Measurements from ENCODE around the gene ARHGAP10.

The ARHGAP10 gene

DNA sequence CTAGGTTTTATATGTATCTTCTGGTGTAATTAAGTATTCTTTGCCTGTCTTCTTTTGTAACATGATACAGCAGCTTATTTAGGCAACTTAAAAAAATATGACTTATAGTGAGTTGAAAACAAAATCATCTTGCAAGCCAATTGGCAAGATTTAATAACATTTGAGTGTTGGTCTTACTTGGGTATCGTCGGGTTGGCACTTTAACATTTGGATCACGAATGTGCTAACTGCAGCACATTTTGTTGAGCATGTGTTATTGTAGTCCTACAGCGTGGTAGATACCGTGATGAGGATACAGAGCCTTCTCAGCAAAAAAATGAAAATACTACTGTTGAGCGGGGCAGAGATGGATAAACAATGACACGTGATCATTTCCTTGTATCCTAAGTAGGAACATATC, 295.3 kb downstream of the ARHGAP10 start:
- no peak for DNase-seq (ENCODE audit: low spot score)

DNA sequence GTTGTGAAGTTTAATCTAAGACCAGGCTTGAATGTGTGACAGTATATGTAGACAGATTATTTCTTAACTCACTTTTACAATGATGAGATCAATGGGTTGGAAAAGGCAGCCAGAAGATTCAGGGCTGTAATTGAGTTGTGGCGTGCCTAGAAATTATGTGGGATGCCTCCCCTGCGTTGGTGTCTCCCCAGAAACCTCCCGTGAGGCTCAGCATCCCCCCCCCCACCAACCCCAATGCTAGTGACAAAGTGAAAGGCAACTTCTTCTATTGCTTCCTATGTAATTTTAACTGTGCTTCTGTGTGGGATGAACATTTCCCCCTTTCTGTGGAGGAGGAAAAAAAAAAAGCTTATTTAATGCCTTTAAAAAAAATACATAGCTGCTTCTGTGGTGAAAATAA, 297.9 kb downstream of the ARHGAP10 start:
- DNase-seq (ENCODE audit: low spot score): no peak

DNA sequence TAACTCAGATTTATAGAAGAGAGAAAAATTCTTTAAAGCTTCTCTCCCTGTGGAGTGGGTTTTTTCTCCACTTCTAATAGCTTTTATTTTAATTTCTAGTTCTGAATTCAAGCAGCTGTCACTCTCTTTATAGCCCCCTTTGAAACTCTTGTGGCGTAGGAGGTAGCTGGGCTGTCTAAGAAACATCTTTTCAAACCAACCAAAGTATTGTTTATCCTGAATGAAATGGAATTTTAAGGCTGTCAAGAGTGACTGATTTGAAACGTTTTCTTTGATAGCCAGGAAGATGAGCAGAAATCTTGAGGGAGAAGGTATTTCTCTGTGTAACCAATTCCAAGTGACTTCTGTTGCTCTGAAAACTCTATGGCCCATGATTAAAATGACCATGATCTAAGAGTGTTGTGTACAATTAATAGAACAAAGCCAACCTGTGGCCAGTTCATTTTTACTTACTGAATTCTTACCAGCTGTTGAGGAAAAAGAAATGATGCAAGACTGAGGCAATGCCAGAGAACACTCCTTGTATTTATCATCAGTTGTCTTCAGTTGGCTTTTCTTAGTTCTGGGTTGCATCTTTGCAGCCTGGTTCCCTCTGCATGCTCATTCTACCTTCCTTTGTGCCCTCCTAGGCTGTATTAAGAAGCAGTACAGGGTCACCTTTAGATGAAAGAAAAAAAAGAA, 298.4 kb downstream of the ARHGAP10 start:
- DNase-seq (ENCODE audit: low spot score): no peak

DNA sequence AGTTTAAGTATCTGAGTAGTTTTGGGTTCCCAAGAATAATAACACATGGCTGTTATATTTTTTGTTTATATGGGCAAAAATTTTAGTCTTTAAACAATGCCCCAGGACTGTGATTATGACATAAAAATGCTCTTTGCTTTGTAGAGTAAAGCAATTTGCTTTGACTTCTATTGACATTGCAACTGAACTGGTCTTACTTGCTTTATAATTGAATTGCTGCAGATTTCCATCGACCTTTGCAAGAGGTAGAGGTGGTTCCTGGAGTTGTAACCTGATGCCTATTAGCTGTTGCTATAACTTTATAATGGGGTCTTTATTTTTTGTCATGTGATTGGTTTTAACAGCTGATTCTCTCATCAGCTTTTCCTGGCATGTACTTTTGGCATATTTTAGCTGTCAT, 302.9 kb downstream of the ARHGAP10 start:
- no peak for DNase-seq (ENCODE audit: low spot score)

DNA sequence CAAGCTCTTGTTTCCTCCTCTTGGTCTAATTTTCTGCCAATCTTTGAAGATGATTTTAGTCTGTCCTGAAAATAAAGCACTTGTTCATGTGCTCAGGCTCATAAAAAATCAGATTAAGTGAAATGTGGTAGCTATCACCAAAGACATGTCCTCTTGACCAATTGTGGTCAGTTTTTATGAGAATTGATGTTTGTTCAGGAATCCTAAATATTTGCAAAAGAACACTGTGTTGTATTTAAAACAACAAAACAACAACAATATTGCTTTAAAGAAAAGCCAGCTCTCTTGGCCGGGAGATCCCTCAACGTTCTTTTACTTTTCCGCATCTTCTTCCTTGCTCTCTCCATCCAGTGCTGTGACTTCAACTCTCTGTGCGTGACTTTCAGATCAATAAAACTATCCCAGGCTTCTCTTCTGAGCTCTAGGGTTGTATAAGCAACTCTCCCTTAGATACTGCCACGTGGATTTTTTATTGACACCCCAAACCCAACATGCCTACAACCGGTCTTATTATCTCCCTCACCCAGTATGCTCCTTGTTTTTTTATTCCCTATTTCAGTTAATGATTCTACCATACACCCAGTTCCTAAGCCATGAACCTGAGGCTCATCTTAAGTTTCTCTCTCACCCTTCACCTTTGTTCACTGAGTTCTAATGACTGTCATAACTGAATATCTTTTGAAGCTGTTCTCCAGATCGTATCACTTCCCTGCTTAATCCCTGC, 309.9 kb downstream of the ARHGAP10 start:
- DNase-seq (ENCODE audit: low spot score): no peak

DNA sequence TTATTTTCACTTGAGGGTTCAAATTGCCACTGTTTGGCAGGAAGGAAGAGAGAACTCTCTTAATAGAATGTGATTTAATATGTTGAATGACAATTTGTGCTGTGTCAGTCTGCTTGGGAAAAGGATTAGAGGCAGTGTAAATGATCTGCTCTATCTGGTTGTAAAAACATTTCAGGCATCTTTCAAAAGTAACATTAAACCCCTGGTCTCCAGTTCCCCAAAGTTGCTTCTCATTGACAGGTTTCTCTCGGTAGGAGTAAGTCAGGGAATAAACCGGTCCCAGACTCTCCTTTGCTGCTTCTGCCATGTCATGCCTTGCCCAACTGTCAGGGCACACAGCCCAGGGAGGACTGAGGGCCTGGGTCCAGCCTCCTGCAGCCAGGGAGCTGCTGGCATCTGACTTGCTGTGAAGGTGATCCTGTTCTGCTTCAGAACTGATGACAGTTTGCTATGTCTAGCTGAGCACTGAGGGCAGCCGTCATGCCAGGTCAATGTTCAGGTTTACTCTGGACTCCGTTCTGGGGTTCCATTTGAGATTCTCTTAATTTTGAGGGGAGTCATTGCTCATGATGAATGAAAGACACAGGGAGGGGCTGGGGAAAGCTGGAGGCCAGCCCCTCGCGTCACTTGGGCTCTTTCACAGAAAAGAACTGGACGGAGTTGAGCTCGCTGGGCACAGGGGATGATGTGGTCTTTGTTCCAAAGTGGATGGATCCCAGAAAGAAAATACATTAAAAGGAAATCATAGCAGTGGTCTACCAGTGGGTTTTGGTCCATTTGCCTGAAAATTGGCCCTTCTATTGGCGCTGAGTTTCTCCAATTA, 312.4 kb downstream of the ARHGAP10 start:
- DNase-seq (ENCODE audit: low spot score): no peak

DNA sequence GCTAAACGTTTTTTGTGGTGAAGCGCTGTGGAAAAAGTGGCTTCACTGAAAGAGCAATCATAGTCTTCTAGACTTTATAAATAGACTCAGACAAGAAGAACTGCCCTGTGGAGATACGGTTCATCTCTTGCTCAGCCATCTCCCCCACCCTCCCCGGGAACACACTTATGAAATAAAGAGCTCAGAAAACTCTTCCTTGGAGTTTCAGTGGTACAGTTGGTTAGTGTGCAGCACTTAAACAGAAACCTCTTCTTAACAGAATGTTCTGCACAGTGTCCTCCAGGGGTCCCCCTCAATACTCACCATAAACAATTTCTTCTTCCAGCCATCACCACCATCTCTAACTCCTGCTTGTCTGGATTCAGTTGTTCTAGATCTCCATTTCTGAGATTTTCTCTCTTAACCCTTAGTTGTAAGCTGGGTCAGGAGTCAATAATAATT, 313.0 kb downstream of the ARHGAP10 start:
- no peak for DNase-seq (ENCODE audit: low spot score)

DNA sequence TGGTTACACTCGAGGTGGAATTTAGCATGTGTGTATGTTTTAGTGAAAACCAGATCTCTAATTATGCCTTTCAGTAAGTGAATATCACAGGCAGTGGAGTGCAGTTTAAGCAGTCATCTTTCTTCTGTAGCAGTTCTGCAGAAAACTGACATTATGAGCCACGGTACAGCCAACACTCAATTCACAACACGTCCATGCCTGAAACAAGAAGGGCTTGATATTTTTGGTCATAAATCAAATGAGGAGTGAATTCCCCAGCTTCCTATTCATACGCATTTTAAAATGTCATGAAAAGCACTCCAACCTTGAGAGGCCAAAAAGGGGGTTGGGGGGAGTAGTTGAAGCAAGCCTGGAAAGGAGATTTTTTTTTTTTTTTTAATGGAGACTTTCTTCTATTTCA, 316.7 kb downstream of the ARHGAP10 start:
- DNase-seq (ENCODE audit: low spot score): no peak

DNA sequence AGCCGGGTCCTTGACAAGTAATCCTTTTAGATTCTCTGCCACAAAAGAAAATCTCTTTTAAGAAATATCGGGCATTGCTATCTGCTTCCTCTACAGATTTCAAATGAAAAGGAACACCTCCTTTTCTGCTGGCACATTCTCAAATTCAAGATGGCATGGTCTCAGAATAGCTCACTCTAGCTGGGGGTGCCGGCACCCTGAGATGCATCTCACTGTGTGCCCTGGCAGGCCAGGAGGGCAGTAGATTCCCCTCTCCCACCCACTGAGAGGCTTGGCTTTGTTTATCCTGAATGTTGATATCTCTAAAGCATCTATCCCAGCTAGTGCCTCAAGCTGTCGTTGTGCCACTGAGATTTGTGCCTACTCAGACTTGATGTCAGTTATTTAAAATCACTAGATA, 319.5 kb downstream of the ARHGAP10 start:
- DNase-seq (ENCODE audit: low spot score): no peak

DNA sequence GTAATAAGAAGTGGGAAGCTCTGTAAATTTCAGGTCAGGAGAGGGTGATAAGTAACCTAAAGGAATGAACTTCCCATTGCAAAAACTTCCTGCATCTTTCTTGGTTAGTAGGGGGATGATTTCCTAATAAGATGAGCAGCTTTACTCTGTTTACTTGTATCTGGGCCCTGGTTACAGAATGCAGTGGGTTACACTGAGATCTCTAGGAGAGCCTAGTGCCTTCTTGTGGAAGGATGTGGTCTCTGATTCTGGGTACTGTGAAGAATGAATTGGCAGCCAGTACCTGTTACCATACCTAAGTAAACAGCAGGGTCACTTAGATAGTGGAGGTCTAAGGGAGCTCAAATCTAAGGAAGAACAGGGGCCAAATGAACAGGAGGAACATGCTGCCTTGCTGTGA, 320.6 kb downstream of the ARHGAP10 start:
- DNase-seq (ENCODE audit: low spot score): no peak

DNA sequence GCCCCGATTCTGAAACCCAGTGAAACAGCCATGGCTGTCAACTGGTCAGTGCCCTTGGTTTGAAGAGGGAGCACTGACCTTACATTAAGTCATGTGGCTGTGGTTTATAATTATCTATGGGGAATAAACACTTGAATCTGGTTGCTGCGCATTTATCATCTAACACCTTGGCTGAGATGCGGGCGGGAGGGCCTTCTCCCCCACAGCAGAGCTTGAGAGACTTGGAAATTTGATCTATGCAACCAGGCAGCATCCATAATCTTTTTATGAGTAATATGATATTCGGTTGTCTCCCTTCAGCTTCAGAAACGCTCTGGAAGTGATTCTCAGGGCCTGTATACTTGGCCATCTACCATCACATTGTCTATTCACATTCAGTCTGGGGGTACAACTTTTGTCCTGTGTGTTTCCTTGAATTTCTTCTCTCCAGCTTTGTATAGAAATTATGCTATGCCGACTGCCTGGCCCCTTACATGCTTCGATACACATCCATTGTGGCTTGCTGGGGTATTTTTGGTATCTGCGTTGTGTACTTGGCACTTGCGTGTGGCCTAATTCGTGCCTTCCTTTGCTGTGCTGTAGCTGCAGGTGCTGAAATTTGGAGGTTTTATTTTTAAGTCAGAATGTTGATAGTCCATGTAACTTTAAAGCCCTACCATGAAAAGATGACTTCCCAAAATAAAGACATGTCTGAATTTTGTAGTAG, 321.6 kb downstream of the ARHGAP10 start:
- peak; percentile 81 for DNase-seq (ENCODE audit: low spot score)

DNA sequence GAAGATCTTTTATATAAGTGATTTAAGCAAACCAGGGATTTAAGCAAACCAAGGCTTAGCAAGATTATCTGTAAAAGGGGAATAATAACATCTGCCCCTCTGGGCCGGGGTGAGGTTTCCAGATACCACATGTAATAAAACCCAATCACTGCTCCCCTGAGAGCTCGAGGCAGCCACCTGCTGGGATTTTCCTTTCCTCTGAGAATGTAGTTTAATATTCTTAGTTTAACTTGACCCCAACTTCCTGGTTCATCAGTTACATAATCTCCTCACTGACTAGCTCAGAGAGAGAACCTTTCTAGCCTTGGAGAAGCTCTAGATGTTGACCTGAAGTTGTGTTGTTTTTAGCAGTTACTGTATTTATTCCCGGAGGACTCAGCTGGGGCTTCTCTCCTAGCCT, 322.4 kb downstream of the ARHGAP10 start:
- DNase-seq (ENCODE audit: low spot score): peak; percentile 73

DNA sequence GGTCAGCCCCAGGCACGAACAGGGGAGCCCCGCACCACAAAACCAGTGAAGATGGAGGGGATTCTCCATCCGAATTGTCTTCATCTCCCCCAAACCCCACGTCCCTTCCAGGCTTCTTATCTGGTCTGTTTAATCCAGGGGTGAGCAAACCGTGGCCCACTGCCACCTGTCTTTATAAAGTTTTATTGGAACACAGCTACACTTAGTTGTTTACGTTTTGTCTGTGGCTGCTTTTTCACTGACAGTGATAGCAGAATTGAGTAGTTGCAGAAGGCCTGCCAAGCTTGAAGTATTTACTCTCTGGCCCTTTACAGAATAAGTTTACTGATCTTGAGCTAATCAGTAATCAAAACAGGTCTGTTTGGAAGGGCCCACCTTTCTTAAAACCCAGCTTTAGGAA, 324.0 kb downstream of the ARHGAP10 start:
- no peak for DNase-seq (ENCODE audit: low spot score)

DNA sequence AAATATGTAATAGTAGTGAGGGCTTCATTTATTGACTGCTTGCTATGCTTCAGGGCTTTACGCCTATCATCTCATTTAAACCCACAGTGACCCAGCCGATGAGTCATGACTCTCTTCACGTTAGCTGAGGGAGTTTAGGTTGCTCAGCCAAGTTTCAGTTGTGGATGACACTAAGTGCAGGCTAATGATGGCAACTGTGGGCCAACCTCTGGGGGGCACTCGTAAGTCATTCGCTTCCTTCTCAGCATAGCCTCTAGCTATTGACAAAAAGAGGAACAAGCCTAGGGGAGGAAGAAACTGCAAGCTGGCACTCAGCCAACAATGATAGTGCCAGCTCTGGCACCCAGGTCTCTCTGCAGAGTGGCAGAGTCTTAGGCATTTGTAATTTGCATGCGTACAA, 325.0 kb downstream of the ARHGAP10 start:
- no peak for DNase-seq (ENCODE audit: low spot score)

DNA sequence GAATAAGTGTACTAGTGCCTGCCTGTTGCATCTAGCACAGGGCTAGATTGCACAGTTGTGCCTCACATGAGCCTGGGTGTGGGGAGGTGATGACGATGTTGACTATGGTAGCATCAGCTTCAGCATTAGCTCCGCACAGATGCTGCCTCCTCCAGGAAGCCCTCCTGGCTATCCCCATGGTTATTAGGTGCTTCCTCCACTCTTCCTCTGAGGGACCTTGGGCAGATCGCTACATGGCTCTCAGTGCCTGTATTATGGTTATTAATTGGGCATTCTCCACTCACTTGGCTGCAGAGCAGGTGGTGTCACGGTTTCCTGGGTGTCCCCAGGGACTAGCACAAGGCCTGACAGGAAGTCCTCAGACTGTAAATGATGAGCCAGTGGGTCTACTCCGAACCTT, 325.6 kb downstream of the ARHGAP10 start:
- DNase-seq (ENCODE audit: low spot score): no peak

DNA sequence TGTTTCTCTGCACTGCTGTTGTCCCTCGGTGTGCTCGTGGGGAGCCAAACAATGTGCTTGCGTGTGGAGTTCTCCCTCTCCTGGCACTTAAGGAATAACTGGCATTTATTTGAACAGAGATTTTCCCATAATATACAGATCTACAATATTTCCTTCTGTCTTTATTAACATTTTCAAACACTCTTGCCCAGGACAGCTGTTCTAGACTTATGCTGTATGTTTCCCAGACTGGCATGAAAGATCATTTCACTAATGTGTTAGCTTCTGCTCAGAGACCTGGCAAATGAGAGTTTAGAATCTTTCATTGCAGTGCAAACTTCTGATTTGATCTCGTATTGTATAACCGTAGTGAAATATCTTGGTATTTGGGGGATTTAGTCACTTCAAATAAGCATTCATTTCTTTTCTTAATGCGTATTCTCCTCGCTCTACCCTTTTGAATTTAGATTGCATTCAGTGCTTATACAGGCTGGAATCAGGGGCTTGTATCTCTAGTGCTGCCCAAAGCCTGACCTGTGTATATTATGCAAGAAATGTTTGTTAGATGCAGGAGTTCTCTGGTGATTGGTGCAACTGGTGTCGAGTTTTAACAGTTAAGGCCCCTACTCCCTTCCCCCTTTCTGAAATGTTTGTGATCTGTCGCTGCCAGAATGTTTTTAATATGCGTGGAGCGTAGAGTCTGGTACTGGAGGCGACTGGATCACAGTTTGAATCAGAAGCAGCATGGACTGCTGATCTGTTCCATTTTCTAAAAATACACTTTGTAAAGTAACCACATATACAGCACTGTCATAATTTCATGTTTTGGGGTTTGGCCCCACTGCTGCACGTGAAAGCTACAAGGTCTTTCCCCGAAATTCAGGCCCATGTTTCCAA, 326.3 kb downstream of the ARHGAP10 start:
- no peak for DNase-seq (ENCODE audit: low spot score)

DNA sequence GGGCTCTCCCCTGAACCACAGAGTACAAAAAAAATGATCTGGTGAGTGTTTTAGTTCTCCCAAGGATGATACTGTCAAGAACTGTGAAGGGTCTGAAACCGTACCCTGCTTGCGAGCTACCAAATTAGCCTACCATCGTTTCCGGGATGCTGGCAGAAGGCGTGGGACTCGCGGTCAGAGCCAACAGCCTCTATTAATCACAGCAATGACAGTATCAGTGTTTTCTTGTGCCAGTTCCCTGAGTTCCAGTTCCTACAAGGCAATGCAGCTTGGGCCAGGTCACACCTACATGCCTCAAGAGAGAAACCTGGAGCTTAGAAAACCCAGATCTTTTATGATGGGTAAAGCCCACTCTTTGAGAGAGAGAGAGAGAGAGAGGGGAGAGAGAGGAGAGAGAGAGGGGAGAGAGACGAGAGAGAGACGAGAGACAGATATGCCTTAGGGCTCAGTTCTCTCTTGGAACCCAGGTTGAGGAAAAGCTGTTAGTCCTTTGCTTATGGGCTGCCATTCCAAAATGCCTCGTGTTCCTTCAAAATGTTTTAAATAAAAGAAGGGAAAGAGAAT, 327.8 kb downstream of the ARHGAP10 start:
- DNase-seq (ENCODE audit: low spot score): no peak

DNA sequence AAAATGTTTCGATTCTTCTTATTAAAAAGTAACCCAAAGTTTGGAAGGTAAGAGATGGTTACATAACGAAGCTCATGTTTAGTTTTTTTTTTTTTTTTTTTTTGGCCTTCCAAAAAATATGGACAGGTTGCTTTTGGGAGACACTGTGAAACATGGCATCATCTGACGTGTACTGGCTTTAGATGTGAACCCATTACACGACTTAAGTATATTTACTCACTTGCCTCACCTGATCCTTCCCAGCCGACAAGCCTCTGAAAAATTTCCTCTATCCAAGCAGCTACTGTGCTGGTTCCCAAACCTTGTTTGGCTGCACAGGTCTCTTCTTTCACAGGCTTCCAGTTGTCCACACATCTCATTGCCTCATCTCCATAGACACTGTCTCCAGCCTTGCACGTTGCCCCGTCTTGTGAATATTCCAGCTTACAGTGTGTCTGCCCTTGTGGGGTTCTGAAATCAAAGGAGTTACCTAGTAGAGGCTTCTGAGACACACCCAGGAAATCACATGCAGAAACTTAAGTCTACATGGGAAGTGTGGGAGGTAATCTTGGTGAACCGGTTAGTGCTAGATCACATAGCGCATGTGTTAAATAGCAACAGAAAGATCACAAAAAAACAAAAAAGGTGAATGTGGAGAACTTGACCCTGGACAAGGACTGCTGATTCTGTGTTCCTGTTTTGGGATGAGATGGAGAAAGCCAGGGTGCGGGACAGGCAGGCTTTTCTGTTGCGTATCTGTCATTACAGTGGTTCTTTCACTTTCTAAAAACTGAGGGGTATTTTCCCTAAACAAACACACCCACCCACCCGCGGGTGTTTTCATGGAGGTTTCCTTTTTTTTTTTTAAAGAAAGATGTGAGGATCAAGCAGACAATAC, 328.6 kb downstream of the ARHGAP10 start:
- no peak for DNase-seq (ENCODE audit: low spot score)

DNA sequence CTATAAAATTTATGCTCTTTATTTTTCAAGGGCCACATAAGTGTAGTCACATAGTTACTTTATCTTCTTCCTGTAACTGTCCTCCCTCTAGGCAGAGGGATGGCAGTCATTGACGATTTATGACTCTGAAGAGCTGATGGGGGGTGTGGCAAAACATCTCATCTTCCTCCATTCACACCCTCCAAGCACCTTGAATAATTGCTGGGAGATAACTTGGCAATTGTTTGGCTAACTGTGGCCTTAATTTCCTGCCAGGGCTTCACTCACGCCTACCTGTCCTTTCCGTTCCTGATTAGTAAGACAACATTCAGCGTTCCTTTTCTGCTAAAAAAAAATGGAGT, 329.2 kb downstream of the ARHGAP10 start:
- no peak for DNase-seq (ENCODE audit: low spot score)

DNA sequence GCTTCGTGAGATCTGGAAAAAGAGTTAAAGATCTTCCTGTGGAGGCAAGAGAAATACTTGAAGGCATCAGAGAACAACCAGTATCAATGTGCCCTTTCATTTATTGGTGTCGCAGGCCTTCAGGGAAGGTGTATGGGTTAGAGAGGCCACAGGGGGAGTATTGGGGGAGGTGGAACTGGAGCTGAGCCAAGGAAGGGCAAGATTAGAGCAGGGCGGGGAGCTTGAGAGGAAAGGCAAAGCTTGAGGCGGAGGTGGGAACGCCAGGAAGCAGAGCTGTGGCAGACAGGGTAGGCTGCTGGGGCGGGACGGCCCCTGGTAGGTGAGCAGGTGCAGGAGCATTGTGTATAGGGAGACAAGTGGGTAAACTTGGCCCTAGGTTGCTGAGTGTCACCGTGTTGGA, 329.9 kb downstream of the ARHGAP10 start:
- no peak for DNase-seq (ENCODE audit: low spot score)

All from SK-N-DZ (cell line).